GM23338 (cell line): Measurements from ENCODE around the gene KIT. TPM values are rescaled to one million over a fixed set of nuclear protein-coding genes. Genes with fewer than 3 reads are reported as not detected.

Experiments used
- ATAC-seq: fragments of 200-7000 bp; cut with Tn5 transposase; 3 replicates; pipeline ENCODE4 v1.9.1; 2020
- DNase-seq: peaks from one replicate; pipeline ENCODE4 v3.0.0-alpha.2; 2015; ENCODE audit warnings: low spot score
- H2AFZ ChIP-seq: fragments of 200-600 bp; sonication (generic); 2 replicates; pipeline ENCODE4 v1.8.0; 2016; ENCODE audit warnings: antibody characterized with exemption, mild to moderate bottlenecking, moderate library complexity
- H3F3A ChIP-seq: fragments of 200-600 bp; sonication (generic); replicated peaks from 2 replicates; pipeline ENCODE4 v1.8.0; 2017; ENCODE audit warnings: antibody characterized with exemption, mixed run types, low read depth
- H3K27ac ChIP-seq: fragments of 200-600 bp; sonication (generic); 2 replicates; pipeline ENCODE4 v1.6.1; 2016; ENCODE audit warnings: low read depth
- H3K27me3 ChIP-seq: fragments of 200-600 bp; sonication (generic); 2 replicates; pipeline ENCODE4 v1.8.0; 2016; ENCODE audit warnings: mild to moderate bottlenecking, mixed run types, moderate library complexity; ENCODE audit not compliant: insufficient read depth
- H3K36me3 ChIP-seq: fragments of 200-600 bp; sonication (generic); 2 replicates; pipeline ENCODE4 v1.8.0; 2016; ENCODE audit warnings: mild to moderate bottlenecking; ENCODE audit not compliant: insufficient read depth
- H3K4me1 ChIP-seq: fragments of 200-600 bp; sonication (generic); 2 replicates; pipeline ENCODE4 v1.8.0; 2016; ENCODE audit warnings: mild to moderate bottlenecking, moderate library complexity; ENCODE audit not compliant: insufficient read depth
- H3K4me2 ChIP-seq: fragments of 200-600 bp; sonication (generic); 2 replicates; pipeline ENCODE4 v1.7.1; 2017; ENCODE audit warnings: mixed run types
- H3K4me3 ChIP-seq: fragments of 200-600 bp; sonication (generic); 2 replicates; pipeline ENCODE4 v1.6.1; 2016; ENCODE audit warnings: mixed run types
- H3K79me2 ChIP-seq: fragments of 200-600 bp; sonication (generic); replicated peaks from 2 replicates; pipeline ENCODE4 v1.8.0; 2017; ENCODE audit warnings: mild to moderate bottlenecking; ENCODE audit not compliant: insufficient read depth
- H3K9me2 ChIP-seq: fragments of 200-600 bp; sonication (generic); 2 replicates; pipeline ENCODE4 v1.8.0; 2017; ENCODE audit not compliant: insufficient read depth
- H4K20me1 ChIP-seq: fragments of 200-600 bp; sonication (generic); replicated peaks from 2 replicates; pipeline ENCODE4 v1.8.0; 2017; ENCODE audit warnings: mild to moderate bottlenecking; ENCODE audit not compliant: insufficient read depth
- H3K27ac Mint-ChIP-seq: 2 replicates; pipeline ENCODE4 v1.8.0; 2020; ENCODE audit warnings: inconsistent platforms, mild to moderate bottlenecking, moderate library complexity, mixed read lengths
- H3K27me3 Mint-ChIP-seq: 3 replicates; pipeline ENCODE4 v1.8.0; 2022; ENCODE audit warnings: low read depth, mild to moderate bottlenecking, moderate library complexity, mixed read lengths, inconsistent platforms; ENCODE audit not compliant: insufficient read depth, poor library complexity
- H3K36me3 Mint-ChIP-seq: 3 replicates; pipeline ENCODE4 v1.8.0; 2021; ENCODE audit warnings: low read depth, mild to moderate bottlenecking, inconsistent platforms, moderate library complexity, mixed read lengths
- H3K4me1 Mint-ChIP-seq: 3 replicates; pipeline ENCODE4 v1.8.0; 2020; ENCODE audit warnings: mild to moderate bottlenecking, inconsistent platforms, mixed read lengths
- H3K4me3 Mint-ChIP-seq: 3 replicates; pipeline ENCODE4 v1.8.0; 2021; ENCODE audit warnings: moderate library complexity, mild to moderate bottlenecking, inconsistent platforms, mixed read lengths
- H3K9me3 Mint-ChIP-seq: 3 replicates; pipeline ENCODE4 v1.8.0; 2020; ENCODE audit warnings: moderate library complexity, mild to moderate bottlenecking, inconsistent platforms, mixed read lengths
- CREB1 ChIP-seq: fragments of 250-450 bp; sonication (Bioruptor Pico); IDR thresholded peaks from 2 replicates; pipeline ENCODE4 v1.5.0; 2020; ENCODE audit warnings: low read depth, mild to moderate bottlenecking, moderate library complexity
- CTCF ChIP-seq, 2 experiments: fragments of 200-600 bp in 1 of 2; sonication (generic) in 1 of 2; conservative IDR thresholded peaks; 2 replicates each; pipeline versions ENCODE4 v1.5.1 to v1.6.1; 2016 to 2017; ENCODE audit warnings: antibody characterized with exemption in 2 of 2, low read depth in 2 of 2, mild to moderate bottlenecking in 2 of 2, moderate library complexity in 1 of 2
- ETS1 ChIP-seq: IDR thresholded peaks from 2 replicates; pipeline ENCODE4 v1.6.1; 2016; ENCODE audit warnings: antibody characterized with exemption
- EZH2 ChIP-seq: fragments of 200-600 bp; sonication (generic); IDR thresholded peaks from one replicate; pipeline ENCODE4 v1.8.0; 2017; ENCODE audit warnings: antibody characterized with exemption, mild to moderate bottlenecking, low read depth; ENCODE audit not compliant: unreplicated experiment
- EZH2phosphoT487 ChIP-seq: fragments of 200-600 bp; sonication (generic); IDR thresholded peaks from one replicate; pipeline ENCODE4 v1.8.1; 2018; ENCODE audit warnings: antibody characterized with exemption; ENCODE audit not compliant: unreplicated experiment
- JUNB ChIP-seq: IDR thresholded peaks from one replicate; pipeline ENCODE4 v1.6.1; 2016; ENCODE audit warnings: antibody characterized with exemption; ENCODE audit not compliant: unreplicated experiment
- NANOG ChIP-seq: IDR thresholded peaks from 2 replicates; pipeline ENCODE4 v1.6.1; 2016; ENCODE audit warnings: antibody characterized with exemption, borderline replicate concordance
- POLR2AphosphoS5 ChIP-seq: IDR thresholded peaks from 2 replicates; pipeline ENCODE4 v1.6.1; 2016; ENCODE audit warnings: antibody characterized with exemption, low read depth
- STAT1 ChIP-seq: IDR thresholded peaks from one replicate; pipeline ENCODE4 v1.6.1; 2016; ENCODE audit warnings: antibody characterized with exemption; ENCODE audit not compliant: unreplicated experiment
- ZNF114 ChIP-seq: fragments of 250-450 bp; sonication (Bioruptor Pico); IDR thresholded peaks from 2 replicates; pipeline ENCODE4 v1.5.0; 2020; ENCODE audit warnings: mild to moderate bottlenecking, moderate library complexity
- ZNF331 ChIP-seq: fragments of 250-450 bp; sonication (Bioruptor Pico); IDR thresholded peaks from 2 replicates; pipeline ENCODE4 v1.5.0; 2020; ENCODE audit warnings: low read depth, mild to moderate bottlenecking, moderate library complexity
- polyA plus RNA-seq: library from polyadenylated mRNA; unstranded; fragments of >200 nt; fragmentation: Nextera tagmentation; extraction: Ambion mirVana; gene quantifications from 2 replicates; pipeline ENCODE4 v1.2.1, GENCODE V29; 2016
- total RNA-seq: library from RNA; depleted of rRNA; stranded (reverse); fragments of >200 nt; shearing (Covaris generic); gene quantifications from 2 replicates; pipeline ENCODE4 v1.2.3, GENCODE V29; 2014
- TF ChIP-seq, protein P1 (sequence below): IDR thresholded peaks from one replicate; pipeline ENCODE4 v1.6.1; 2018; ENCODE audit warnings: antibody characterized with exemption; ENCODE audit not compliant: unreplicated experiment
- TF ChIP-seq, protein P2 (sequence below): fragments of 250-450 bp; sonication (Bioruptor Pico); IDR thresholded peaks from 2 replicates; pipeline ENCODE4 v1.5.0; 2020; ENCODE audit warnings: mild to moderate bottlenecking, moderate library complexity

Gene KIT
- total and polyA plus RNA-seq, 2 experiments from 2014 or later, result 9.0 to 28.4 TPM

- H3K36me3 ChIP-seq, result no peaks in the 10 kb centered on the region
- H3K27me3 ChIP-seq, result no peaks in the 10 kb centered on the region
- H3K4me2 ChIP-seq, result no peak overlapping the region
- no peak overlapping the region for H3K27ac ChIP-seq
- DNase-seq (no peak), ATAC-seq (no peak)
- TF ChIP-seq POLR2AphosphoS5, result no peak
- no peak for TF ChIP-seq JUNB
- no peak for TF ChIP-seq NANOG
- TF ChIP-seq STAT1, result no peak
- no peak for TF ChIP-seq EZH2
- no peak for TF ChIP-seq CREB1
- TF ChIP-seq ETS1, result no peak
- TF ChIP-seq ZNF114, result no peak
- TF ChIP-seq EZH2phosphoT487, result no peak
- TF ChIP-seq, protein P1, sequence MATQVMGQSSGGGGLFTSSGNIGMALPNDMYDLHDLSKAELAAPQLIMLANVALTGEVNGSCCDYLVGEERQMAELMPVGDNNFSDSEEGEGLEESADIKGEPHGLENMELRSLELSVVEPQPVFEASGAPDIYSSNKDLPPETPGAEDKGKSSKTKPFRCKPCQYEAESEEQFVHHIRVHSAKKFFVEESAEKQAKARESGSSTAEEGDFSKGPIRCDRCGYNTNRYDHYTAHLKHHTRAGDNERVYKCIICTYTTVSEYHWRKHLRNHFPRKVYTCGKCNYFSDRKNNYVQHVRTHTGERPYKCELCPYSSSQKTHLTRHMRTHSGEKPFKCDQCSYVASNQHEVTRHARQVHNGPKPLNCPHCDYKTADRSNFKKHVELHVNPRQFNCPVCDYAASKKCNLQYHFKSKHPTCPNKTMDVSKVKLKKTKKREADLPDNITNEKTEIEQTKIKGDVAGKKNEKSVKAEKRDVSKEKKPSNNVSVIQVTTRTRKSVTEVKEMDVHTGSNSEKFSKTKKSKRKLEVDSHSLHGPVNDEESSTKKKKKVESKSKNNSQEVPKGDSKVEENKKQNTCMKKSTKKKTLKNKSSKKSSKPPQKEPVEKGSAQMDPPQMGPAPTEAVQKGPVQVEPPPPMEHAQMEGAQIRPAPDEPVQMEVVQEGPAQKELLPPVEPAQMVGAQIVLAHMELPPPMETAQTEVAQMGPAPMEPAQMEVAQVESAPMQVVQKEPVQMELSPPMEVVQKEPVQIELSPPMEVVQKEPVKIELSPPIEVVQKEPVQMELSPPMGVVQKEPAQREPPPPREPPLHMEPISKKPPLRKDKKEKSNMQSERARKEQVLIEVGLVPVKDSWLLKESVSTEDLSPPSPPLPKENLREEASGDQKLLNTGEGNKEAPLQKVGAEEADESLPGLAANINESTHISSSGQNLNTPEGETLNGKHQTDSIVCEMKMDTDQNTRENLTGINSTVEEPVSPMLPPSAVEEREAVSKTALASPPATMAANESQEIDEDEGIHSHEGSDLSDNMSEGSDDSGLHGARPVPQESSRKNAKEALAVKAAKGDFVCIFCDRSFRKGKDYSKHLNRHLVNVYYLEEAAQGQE, result no peak
- no peak for TF ChIP-seq CTCF (conservative IDR thresholded peaks at IDR 0.05; ENCODE audit: low read depth in 2 of 2)
- TF ChIP-seq ZNF331, result no peak
- TF ChIP-seq, protein P2, sequence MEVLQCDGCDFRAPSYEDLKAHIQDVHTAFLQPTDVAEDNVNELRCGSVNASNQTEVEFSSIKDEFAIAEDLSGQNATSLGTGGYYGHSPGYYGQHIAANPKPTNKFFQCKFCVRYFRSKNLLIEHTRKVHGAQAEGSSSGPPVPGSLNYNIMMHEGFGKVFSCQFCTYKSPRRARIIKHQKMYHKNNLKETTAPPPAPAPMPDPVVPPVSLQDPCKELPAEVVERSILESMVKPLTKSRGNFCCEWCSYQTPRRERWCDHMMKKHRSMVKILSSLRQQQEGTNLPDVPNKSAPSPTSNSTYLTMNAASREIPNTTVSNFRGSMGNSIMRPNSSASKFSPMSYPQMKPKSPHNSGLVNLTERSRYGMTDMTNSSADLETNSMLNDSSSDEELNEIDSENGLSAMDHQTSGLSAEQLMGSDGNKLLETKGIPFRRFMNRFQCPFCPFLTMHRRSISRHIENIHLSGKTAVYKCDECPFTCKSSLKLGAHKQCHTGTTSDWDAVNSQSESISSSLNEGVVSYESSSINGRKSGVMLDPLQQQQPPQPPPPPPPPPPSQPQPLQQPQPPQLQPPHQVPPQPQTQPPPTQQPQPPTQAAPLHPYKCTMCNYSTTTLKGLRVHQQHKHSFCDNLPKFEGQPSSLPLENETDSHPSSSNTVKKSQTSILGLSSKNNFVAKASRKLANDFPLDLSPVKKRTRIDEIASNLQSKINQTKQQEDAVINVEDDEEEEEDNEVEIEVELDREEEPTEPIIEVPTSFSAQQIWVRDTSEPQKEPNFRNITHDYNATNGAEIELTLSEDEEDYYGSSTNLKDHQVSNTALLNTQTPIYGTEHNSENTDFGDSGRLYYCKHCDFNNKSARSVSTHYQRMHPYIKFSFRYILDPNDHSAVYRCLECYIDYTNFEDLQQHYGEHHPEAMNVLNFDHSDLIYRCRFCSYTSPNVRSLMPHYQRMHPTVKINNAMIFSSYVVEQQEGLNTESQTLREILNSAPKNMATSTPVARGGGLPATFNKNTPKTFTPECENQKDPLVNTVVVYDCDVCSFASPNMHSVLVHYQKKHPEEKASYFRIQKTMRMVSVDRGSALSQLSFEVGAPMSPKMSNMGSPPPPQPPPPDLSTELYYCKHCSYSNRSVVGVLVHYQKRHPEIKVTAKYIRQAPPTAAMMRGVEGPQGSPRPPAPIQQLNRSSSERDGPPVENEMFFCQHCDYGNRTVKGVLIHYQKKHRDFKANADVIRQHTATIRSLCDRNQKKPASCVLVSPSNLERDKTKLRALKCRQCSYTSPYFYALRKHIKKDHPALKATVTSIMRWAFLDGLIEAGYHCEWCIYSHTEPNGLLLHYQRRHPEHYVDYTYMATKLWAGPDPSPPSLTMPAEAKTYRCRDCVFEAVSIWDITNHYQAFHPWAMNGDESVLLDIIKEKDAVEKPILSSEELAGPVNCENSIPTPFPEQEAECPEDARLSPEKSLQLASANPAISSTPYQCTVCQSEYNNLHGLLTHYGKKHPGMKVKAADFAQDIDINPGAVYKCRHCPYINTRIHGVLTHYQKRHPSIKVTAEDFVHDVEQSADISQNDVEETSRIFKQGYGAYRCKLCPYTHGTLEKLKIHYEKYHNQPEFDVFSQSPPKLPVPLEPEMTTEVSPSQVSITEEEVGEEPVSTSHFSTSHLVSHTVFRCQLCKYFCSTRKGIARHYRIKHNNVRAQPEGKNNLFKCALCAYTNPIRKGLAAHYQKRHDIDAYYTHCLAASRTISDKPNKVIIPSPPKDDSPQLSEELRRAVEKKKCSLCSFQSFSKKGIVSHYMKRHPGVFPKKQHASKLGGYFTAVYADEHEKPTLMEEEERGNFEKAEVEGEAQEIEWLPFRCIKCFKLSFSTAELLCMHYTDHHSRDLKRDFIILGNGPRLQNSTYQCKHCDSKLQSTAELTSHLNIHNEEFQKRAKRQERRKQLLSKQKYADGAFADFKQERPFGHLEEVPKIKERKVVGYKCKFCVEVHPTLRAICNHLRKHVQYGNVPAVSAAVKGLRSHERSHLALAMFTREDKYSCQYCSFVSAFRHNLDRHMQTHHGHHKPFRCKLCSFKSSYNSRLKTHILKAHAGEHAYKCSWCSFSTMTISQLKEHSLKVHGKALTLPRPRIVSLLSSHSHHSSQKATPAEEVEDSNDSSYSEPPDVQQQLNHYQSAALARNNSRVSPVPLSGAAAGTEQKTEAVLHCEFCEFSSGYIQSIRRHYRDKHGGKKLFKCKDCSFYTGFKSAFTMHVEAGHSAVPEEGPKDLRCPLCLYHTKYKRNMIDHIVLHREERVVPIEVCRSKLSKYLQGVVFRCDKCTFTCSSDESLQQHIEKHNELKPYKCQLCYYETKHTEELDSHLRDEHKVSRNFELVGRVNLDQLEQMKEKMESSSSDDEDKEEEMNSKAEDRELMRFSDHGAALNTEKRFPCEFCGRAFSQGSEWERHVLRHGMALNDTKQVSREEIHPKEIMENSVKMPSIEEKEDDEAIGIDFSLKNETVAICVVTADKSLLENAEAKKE (CRISPR knock-in tag), result no peak
- no peaks in the 10 kb centered on the region for H3K4me1 ChIP-seq
- Mint-ChIP-seq H3K36me3 (no peaks in the 10 kb centered on the region), H3K27ac (no peak overlapping the region), H3K27me3 (peaks cover 2% of the 10 kb centered on the region), H3K4me3 (no peak overlapping the region), H3K9me3 (no peaks in the 10 kb centered on the region), H3K4me1 (peaks cover 3% of the 10 kb centered on the region; the same call in 1 of the 3 replicates)
- no peak overlapping the region for H3K4me3 ChIP-seq
- no peaks in the 10 kb centered on the region for H3F3A ChIP-seq
- no peak overlapping the region for H2AFZ ChIP-seq
- H3K9me2 ChIP-seq, result no peaks in the 10 kb centered on the region
- H3K79me2 ChIP-seq, result no peaks in the 10 kb centered on the region
- no peaks in the 10 kb centered on the region for H4K20me1 ChIP-seq
Observed at GRCh38 chr4:54643958-54644751, 13.6 kb upstream of the KIT start.
